Activated T-helper 9 cell treated with anti-CD3 and anti-CD28 coated beads, Interleukin-2, amount 50 U/mL, for 16 hours (primary cell): ENCODE data around the gene PAXIP1.
A peak's percentile ranks its signal among the peaks of the same experiment; 100 is the strongest.
"Not testable (repeated sequence)": the region's sequence is repeated elsewhere in the genome, so short reads cannot be mapped to it uniquely, and the experiment has no call there.

Experiments used
- DNase-seq: peaks from one replicate; pipeline ENCODE4 v3.0.0-alpha.2; 2020; ENCODE audit warnings: low read depth

The PAXIP1 gene

GRCh38 chr7:155003092-155003375 lies at the start of gene PAXIP1:
Gene PAXIP1 (minus strand): TSS chr7:155003124. CDS start chr7:155002929, 195 bp downstream.
- DNase-seq: peak; percentile 53

- DNase-seq: no peak
These were observed 48.4 kb upstream of the PAXIP1 start for GRCh38 chr7:155051355-155051754.

- no peak for DNase-seq
These were observed 45.1 kb upstream of the PAXIP1 start for GRCh38 chr7:155048006-155048405.

GRCh38 chr7:155043756-155044155 lies 40.8 kb upstream of the PAXIP1 start:
- DNase-seq: no peak

- DNase-seq: no peak
These were observed 35.4 kb upstream of the PAXIP1 start for GRCh38 chr7:155038335-155038734.

GRCh38 chr7:155034495-155034894 lies 31.6 kb upstream of the PAXIP1 start:
- not testable (repeated sequence) for DNase-seq

- no peak for DNase-seq
These were observed 30.1 kb upstream of the PAXIP1 start for GRCh38 chr7:155032978-155033377.

GRCh38 chr7:155027879-155028278 lies 25.0 kb upstream of the PAXIP1 start:
- DNase-seq: no peak

- no peak for DNase-seq
These were observed 18.8 kb upstream of the PAXIP1 start for GRCh38 chr7:155021699-155022145.

- no peak for DNase-seq
These were observed 18.1 kb upstream of the PAXIP1 start for GRCh38 chr7:155020996-155021395.

GRCh38 chr7:155017834-155018233 lies 14.9 kb upstream of the PAXIP1 start:
- DNase-seq: no peak

- DNase-seq: no peak
These were observed 8.2 kb upstream of the PAXIP1 start for GRCh38 chr7:155011086-155011485.

- DNase-seq: no peak
These were observed 6.7 kb upstream of the PAXIP1 start for GRCh38 chr7:155009570-155010157.

- DNase-seq: peak; percentile 3
These were observed 5.0 kb upstream of the PAXIP1 start for GRCh38 chr7:155007947-155008346.

GRCh38 chr7:155003376-155004214 lies 671 bp upstream of the PAXIP1 start:
- peak; percentile 75 for DNase-seq

- peak; percentile 5 for DNase-seq
These were observed 373 bp downstream of the PAXIP1 start for GRCh38 chr7:155002411-155003091.

- DNase-seq: no peak
These were observed 1.0 kb downstream of the PAXIP1 start for GRCh38 chr7:155001756-155002410.

GRCh38 chr7:155000795-155001194 lies 2.1 kb downstream of the PAXIP1 start:
- no peak for DNase-seq

GRCh38 chr7:154998481-154998880 lies 4.4 kb downstream of the PAXIP1 start:
- no peak for DNase-seq

GRCh38 chr7:154997840-154998370 lies 5.0 kb downstream of the PAXIP1 start:
- DNase-seq: no peak

GRCh38 chr7:154996756-154997155 lies 6.2 kb downstream of the PAXIP1 start:
- DNase-seq: no peak

- DNase-seq: no peak
These were observed 6.8 kb downstream of the PAXIP1 start for GRCh38 chr7:154996101-154996500.
